Measurements from ENCODE around the gene TMEM273. TPM values are rescaled to one million over a fixed set of nuclear protein-coding genes. Genes with fewer than 3 reads are reported as not detected.

TMEM273 gene
- total RNA-seq, 4 donors from 2014 or later, result 18.6 to 37.9 (median 28.8) TPM

DNA sequence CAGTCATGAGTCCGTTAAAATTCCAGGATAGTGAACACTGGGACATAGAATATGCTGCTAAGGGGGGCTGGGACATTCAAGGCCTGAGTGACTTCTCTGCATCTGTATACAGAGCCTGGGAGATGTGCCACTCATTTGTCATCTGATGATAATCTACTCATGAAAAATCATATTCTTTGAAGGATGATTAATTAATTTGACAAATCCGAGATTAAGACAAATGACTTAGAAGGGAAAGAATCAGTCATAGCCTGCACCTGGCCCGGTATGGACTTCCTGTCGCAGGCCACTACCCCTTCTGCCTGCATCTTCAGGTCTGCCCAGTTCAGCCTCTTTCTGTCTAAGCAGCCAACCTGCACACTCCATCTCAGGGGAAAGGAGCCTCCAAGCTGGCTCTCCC is 35.5 kb downstream of the TMEM273 start:
- Histone ChIP-seq H3K36me3 (no peaks in the 10 kb centered on the region), H3K27ac (no peak overlapping the region), H3K4me3 (no peak overlapping the region), H3K4me1 (no peaks in the 10 kb centered on the region), H3K27me3 (no peaks in the 10 kb centered on the region), H3K9me3 (peaks cover 0 to 8% (median under 1%) of the 10 kb centered on the region in 4 donors)
- TF ChIP-seq, protein P1, sequence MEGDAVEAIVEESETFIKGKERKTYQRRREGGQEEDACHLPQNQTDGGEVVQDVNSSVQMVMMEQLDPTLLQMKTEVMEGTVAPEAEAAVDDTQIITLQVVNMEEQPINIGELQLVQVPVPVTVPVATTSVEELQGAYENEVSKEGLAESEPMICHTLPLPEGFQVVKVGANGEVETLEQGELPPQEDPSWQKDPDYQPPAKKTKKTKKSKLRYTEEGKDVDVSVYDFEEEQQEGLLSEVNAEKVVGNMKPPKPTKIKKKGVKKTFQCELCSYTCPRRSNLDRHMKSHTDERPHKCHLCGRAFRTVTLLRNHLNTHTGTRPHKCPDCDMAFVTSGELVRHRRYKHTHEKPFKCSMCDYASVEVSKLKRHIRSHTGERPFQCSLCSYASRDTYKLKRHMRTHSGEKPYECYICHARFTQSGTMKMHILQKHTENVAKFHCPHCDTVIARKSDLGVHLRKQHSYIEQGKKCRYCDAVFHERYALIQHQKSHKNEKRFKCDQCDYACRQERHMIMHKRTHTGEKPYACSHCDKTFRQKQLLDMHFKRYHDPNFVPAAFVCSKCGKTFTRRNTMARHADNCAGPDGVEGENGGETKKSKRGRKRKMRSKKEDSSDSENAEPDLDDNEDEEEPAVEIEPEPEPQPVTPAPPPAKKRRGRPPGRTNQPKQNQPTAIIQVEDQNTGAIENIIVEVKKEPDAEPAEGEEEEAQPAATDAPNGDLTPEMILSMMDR (IDR thresholded peaks at IDR 0.05), result no peak
- TF ChIP-seq EP300 (IDR thresholded peaks at IDR 0.05) (no peak), POLR2A (IDR thresholded peaks at IDR 0.05) (no peak)
- WGBS, 2 donors, result 88 to 93% methylated on average over 4 of the region's 4 CpGs
- DNase-seq (ENCODE audit: low spot score in 2 of 2), result no peak

DNA sequence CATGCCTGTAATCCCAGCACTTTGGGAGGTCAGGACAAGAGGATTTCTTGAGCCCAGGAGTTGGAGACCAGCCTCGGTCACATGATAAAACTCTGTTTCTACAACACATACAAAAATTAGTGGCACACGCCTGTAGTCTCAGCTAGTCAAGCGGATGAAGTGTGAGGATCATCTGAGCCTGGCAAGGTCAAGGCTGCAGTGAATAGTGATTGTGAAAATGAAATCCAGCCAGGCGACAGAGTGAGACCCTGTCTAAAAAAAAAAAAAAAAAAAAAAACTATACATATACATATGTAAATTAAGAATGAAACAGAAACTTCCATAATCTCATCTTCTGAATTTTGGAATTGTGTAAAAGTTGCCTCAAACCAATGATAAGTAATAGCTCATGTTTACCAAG is 36.2 kb downstream of the TMEM273 start:
- no peaks in the 10 kb centered on the region for H3K36me3 ChIP-seq
- 70 to 88% methylated on average over 4 of the region's 4 CpGs for WGBS, 2 donors
- no peaks in the 10 kb centered on the region for H3K4me1 ChIP-seq
- H3K27ac ChIP-seq, result no peak overlapping the region
- no peak overlapping the region for H3K4me3 ChIP-seq
- H3K27me3 ChIP-seq, result no peaks in the 10 kb centered on the region
- DNase-seq (ENCODE audit: low spot score in 2 of 2), result no peak
- no peak for TF ChIP-seq POLR2A (IDR thresholded peaks at IDR 0.05)
- TF ChIP-seq EP300 (IDR thresholded peaks at IDR 0.05), result no peak
- TF ChIP-seq, protein P1 (IDR thresholded peaks at IDR 0.05), result no peak
- peaks cover 0 to 15% (median 3%) of the 10 kb centered on the region in 4 donors for H3K9me3 ChIP-seq

DNA sequence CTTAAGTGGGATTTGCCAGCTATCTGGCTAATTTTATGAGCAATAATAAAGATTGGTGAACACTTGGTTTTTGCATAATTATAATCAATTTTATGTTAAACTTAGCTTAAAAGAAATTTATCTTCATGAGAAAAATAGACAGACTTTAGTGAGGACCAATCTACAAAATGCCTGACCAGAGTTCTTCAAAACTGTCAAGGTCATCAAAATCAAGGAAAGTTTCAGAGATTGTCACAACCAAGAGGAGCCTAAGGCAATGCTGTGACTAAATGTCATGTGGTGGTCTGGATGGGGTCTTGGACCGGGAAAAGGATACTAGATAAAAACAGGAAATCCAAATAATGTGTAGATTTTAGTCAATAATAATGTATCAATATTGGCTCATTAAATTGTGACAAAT is 36.7 kb downstream of the TMEM273 start:
- 63 to 76% methylated on average over 1 of the region's 1 CpG for WGBS, 2 donors
- Histone ChIP-seq H3K27ac (no peak overlapping the region), H3K27me3 (no peaks in the 10 kb centered on the region), H3K4me3 (no peak overlapping the region), H3K36me3 (no peaks in the 10 kb centered on the region), H3K9me3 (peaks cover 0 to 17% (median 3%) of the 10 kb centered on the region in 4 donors), H3K4me1 (no peaks in the 10 kb centered on the region)
- TF ChIP-seq EP300 (IDR thresholded peaks at IDR 0.05) (no peak), POLR2A (IDR thresholded peaks at IDR 0.05) (no peak)
- TF ChIP-seq, protein P1 (IDR thresholded peaks at IDR 0.05), result no peak
- no peak for DNase-seq (ENCODE audit: low spot score in 2 of 2)

DNA sequence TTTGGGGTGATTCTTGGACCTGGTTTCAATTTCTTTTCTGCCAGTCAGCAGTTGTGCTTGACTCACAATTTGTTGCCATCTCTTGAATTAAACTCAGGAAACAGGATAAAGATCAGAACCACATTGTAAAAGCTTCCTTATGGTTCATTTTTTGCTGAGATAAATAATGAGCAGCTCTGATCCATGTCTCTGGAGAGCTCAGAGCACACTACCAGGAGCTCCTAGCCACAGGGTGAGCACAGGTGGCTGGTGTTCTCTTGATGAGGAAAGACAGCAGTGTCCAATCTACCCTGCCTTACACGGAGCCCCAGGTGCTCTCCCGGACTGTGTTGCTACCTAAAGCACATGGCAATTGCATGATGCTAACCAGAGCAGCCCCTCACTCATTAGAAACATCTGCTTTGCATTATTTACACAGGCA is 37.2 kb downstream of the TMEM273 start:
- DNase-seq (ENCODE audit: low spot score in 2 of 2), result no peak
- no peaks in the 10 kb centered on the region for H3K36me3 ChIP-seq
- H3K27ac ChIP-seq, result no peak overlapping the region
- TF ChIP-seq EP300 (IDR thresholded peaks at IDR 0.05), result no peak
- TF ChIP-seq POLR2A (IDR thresholded peaks at IDR 0.05), result no peak
- H3K4me3 ChIP-seq, result no peak overlapping the region
- H3K4me1 ChIP-seq, result no peaks in the 10 kb centered on the region
- WGBS, 2 donors, result 34 to 54% methylated on average over 2 of the region's 2 CpGs
- peaks cover 0 to 17% (median 3%) of the 10 kb centered on the region in 4 donors for H3K9me3 ChIP-seq
- no peaks in the 10 kb centered on the region for H3K27me3 ChIP-seq

DNA sequence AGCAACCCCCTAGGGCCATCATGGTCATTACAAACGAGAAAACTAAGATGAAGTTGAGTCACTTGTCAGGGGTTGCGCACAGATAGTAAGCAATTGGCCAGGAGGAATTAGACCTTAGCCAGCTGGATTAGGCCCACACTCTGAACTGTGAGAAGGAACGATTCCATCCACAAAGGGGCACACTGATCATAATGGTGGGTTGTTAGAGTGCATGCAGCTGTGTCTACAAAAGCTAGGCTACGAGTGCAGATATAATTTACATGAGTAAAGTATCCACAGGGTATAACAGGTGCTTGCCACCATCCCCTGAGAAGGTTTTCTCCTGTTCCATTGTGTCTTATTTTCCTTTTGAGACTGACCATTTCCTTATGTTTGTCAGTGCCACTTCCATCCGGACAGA is 37.8 kb downstream of the TMEM273 start:
- Histone ChIP-seq H3K4me3 (no peak overlapping the region), H3K4me1 (no peaks in the 10 kb centered on the region), H3K9me3 (peaks cover 0 to 17% (median 3%) of the 10 kb centered on the region in 4 donors), H3K36me3 (no peaks in the 10 kb centered on the region), H3K27ac (no peak overlapping the region), H3K27me3 (no peaks in the 10 kb centered on the region)
- WGBS, 2 donors, result 67 to 70% methylated on average over 5 of the region's 5 CpGs
- DNase-seq (ENCODE audit: low spot score in 2 of 2), result no peak
- TF ChIP-seq, protein P1 (IDR thresholded peaks at IDR 0.05), result no peak
- TF ChIP-seq POLR2A (IDR thresholded peaks at IDR 0.05) (no peak), EP300 (IDR thresholded peaks at IDR 0.05) (no peak)

DNA sequence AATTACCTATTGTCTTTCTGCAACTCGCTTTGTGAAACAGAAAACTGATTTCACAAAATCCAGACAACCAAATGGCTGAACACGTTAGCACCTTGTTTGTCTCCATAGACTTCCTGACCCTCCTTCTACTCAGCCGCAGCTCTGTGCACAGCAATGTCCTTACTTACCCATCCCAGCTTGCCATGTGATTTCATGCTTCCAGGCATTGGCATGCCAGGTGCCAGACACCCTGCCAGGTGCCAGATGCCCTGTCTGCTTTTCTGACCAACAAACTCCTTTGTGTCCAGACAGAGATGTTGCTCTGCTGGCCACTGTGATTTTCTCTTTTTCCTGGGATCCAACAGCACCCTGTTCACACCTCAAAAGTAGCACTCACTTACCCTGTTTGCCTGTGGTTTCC is 38.3 kb downstream of the TMEM273 start:
- Histone ChIP-seq H3K27ac (no peak overlapping the region), H3K36me3 (no peaks in the 10 kb centered on the region), H3K9me3 (peaks cover 0 to 17% (median 3%) of the 10 kb centered on the region in 4 donors), H3K4me1 (no peaks in the 10 kb centered on the region), H3K27me3 (no peaks in the 10 kb centered on the region), H3K4me3 (no peak overlapping the region)
- TF ChIP-seq POLR2A (IDR thresholded peaks at IDR 0.05) (no peak), EP300 (IDR thresholded peaks at IDR 0.05) (no peak)
- TF ChIP-seq, protein P1 (IDR thresholded peaks at IDR 0.05), result no peak
- WGBS, 2 donors, result 92 to 94% methylated on average over 3 of the region's 3 CpGs
- no peak for DNase-seq (ENCODE audit: low spot score in 2 of 2)

All from tibial nerve (tissue), 4 donors.